Stimulated activated CD8-positive, alpha-beta memory T cell treated with anti-CD3 and anti-CD28 coated beads, Interleukin-15, amount 100 ng/mL, for 24 hours (primary cell): ENCODE data around the gene MACF1.
"Not testable (repeated sequence)": the region's sequence is repeated elsewhere in the genome, so short reads cannot be mapped to it uniquely, and the experiment has no call there.

Source experiments
- DNase-seq: peaks from one replicate; pipeline ENCODE4 v3.0.0-alpha.2; 2020; ENCODE audit warnings: low read depth

MACF1 gene

DNA sequence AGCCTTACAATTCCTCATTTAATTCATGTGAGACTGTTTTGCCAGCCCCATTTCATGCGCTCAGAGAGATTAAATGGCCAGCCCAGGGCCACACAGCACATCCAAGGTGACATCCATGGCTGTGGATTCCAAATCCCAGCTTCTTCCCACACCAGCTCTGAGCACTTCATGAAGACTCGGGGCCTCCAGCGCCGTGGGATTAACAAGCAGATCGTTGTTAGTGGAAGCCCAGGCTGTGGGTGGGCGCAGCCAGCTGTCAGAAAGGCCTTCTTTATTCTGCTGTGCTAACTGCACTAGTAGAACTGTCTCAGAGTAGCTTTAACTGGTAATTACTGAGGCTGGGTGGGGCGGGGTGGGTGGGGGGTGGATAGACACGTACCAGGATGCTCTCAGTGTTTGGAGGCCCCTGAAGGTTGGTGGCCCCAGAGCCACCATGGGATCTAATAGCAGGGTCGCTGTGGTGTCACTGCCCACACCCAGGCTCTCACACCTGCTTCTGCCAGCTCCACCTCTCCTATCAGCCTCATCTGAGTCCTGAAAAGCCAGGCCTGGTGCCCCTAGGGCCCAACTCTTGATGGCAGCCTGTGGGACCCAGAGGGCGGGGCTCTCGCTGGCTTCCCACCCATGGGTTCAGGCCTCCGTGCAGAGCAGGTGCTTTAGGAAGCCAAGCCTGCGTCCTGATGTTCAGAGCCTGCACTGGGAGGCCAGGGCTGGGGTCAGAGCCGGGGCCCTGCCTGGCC, 290.3 kb downstream of the MACF1 start:
- no peak for DNase-seq

DNA sequence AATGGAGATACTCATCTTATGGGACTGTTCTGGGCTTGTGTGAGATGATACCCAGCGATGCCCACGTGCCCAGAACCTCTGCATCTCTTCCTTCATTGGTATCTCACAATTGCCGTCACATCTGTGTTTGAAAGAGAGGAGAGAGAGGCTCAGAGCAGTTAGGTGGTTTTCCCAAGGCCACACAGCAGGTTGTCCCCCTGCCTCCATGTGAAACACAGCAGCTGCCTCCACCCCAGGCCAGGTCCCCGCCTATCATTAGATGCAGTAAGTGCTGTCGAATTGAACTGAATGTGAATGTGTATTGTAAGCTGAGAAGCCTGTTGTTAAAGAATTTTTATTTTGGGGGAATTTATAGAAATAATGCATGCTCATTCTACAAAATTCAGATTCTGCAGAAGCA, 292.0 kb downstream of the MACF1 start:
- DNase-seq, result not testable (repeated sequence)

DNA sequence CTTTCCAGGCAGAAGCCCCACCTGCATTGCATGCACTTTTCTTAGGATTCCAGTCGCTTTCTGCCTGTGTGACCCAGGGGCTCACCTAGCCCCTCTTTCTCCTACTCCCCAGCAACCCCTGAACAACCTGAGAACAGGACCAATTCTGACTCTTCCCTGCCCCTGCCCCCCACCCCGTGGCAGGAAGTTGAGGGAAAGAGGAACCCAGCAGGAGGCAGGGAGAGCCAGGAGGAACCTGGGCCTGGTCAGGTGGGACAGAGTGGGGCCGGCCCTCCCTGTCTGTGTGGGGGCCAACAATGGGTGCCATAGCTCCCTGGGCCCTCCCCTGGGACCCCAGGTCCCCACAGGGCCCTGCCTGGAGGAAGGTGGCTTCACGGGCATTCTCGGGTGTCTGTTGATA, 293.1 kb downstream of the MACF1 start:
- no peak for DNase-seq

DNA sequence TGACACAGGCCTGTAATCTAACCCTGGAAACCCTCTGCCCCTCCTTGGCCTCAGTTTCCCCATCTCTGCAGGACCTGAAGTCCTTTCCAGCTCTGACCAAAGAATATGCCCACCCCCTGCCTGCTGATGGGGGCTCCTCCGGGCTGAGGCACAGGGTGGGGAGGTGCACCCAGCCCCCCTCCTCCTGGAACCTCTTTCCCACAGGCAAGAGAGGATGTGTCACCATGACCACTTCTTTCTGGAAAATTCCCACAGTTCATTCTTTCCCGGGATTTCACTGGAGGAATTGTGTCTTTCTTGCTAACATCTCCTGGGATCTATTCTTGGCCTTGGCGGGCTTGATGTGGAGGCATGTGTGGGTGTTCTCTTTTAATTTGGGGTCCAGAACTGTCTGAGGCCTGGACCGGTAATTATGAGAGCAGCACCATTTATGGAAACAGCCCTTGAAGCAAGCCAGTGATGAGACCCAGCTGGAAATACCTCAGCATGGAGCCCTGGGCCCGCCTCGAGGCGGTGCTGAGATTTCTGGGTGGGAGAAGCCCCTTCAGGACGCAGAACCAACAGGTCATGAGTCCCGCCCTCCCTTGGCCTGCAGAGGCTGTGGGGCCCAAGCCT, 293.7 kb downstream of the MACF1 start:
- DNase-seq, result not testable (repeated sequence)

DNA sequence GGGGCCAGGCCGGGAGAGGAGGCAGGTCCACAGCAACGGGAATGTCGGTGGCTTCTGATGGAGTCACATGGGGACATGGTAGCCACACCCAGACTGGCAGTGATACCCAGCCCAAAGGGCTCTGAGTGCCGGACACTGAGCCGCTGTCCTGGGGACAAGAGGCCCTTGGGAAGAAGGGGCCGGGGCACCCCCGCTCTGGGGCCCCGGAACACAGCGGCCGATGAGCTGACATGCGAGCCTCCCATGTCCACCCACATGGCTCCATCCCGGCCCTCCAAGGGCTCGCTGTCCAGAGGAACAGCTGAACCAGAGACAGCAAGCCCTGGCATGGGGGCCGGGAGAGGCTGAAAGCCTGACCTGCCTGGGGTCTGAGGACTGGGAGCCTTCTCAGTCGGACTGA, 294.3 kb downstream of the MACF1 start:
- DNase-seq, result not testable (repeated sequence)

DNA sequence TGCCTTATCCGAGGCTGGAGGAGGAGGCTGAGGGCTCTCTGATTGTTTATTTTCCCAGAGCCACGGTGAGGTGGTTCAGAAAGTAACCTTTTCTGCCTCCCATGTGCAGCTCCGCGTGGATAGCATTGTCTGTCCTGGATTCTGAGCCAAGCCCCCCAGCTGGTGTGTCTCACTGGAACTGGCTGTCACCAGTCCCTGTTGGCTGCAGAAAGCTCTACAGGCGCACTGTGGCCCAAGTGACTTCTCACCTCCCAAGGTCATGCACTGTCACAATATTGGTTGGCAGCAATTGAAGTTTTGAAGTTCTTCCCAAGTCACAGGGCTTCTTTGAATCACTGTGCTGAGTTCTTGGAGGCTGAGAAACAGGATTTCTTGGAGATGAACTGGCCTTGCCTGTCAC, 295.2 kb downstream of the MACF1 start:
- no peak for DNase-seq

DNA sequence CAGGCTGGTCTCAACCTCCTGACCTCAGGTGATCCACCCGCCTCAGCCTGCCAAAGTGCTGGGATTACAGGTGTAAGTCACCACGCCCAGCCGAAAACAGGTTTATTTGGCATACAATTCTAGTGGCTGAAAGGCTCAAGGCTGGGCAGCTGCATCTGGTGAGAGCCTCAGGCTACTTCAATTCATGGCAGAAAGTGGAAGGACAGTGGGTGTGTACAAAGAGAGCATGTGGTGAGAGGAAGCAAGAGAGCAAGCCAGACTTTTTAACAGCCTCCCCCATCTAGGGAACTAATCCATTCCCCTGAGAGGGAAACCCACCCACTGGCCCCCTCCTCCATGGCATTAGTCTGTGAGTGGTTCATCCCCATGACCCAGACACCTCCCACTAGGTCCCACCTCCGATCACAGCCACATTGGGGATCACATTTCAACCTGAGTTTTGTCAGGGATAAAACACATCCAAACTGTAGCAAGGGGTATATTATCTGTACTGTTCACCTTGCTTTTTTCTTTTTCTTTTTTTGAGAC, 296.4 kb downstream of the MACF1 start:
- DNase-seq, result no peak

DNA sequence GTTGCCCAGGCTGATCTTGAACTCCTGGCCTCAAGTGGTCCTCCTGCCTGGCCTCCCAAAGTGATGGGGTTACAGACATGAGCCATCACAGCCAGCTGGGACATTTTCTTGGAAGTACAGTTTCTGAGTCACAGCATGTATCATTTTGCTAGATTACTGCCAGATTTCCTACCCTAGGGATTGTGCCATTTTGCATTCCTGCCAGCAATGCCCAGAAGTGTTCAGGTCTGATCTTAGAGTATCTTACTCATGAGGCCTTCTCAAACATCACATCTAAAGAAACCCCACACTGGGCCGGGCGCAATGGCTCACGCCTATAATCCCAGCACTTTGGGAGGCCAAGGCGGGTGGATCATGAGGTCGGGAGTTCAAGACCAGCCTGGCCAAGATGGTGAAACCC, 297.2 kb downstream of the MACF1 start:
- DNase-seq, result no peak

DNA sequence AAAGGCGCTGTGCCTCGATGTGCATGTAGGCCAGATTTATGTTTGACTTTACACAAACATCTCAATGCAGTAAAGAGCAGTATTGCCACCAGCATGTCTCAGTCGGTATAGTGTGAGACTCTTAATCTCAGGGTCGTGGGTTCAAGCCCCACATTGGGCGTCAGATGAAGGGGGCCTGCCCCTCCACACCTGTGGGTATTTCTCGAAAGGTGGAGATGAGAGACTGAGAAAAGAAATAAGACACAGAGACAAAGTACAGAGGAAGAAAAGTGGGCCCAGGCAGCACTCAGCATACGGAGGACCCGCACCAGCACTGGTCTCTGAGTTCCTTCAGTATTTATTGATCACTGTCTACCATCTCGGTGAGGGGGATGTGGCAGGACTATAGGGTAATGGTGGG, 299.9 kb downstream of the MACF1 start:
- DNase-seq, result not testable (repeated sequence)

DNA sequence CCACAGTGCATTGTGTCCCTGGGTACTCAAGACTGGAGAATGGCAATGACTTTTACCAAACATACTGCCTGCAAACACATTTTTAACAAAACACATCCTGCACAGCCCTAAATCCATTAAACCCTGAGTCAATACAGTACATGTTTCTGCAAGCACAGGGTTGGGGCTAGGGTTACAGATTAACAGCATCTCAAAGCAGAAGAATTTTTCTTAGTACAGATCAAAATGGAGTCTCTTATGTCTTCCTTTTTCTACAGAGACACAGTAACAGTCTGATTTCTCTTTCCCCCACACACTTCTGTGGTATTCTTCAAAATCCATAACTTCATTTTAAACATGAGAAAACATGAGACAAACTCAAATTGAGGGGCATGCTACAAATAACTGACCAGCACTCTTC, 300.8 kb downstream of the MACF1 start:
- no peak for DNase-seq

DNA sequence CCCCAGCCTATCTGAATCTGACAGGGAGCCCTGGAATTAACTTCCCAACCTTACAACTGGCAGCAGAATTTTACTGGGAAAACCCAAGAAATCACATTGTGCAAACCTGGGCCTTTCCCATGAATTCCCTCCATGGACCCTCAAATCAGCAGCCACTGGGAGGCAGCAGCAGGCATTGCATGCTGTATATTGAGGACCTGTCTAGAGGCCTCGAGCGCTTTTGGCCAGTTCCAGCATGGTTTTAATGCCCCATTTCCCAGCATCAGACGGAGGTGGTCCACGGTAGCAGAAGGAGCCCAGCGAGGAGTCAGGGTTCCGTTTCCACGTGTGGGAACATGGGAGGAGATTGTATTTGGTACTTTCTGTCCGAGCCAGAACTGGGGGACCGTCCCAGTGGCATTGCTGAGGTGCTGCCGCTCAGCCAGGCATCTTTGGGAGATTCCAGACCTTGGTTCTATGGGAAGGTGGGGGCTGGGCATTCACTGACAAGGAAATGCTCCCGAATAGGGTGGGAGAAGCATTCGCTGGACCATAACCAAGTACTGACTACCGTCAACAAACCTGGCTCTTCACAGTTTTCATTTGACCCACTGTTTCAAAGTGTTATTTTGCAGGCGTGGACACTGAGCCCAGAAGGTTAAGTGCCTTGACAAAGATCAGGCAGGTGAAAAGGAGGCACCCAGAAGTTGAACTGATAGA, 302.9 kb downstream of the MACF1 start:
- no peak for DNase-seq

DNA sequence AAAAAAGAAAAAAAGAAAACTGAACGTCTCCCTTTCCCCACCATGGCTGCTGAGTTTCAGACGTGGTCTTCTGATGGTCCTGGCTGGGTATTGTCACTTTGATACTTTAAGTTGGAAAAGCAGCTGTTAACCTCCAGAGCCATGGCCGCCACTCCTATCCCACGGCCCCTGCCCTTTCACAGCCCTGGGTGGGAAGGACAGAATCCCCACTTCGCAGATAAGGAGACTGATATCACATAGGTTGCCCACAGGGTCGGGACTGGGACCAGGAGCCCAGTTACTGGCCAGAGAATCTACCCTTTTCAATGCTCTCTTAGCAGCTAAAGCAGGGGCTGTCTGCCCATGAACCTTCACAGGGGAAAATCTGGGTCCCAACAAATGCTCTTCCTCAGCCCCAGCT, 303.8 kb downstream of the MACF1 start:
- no peak for DNase-seq

DNA sequence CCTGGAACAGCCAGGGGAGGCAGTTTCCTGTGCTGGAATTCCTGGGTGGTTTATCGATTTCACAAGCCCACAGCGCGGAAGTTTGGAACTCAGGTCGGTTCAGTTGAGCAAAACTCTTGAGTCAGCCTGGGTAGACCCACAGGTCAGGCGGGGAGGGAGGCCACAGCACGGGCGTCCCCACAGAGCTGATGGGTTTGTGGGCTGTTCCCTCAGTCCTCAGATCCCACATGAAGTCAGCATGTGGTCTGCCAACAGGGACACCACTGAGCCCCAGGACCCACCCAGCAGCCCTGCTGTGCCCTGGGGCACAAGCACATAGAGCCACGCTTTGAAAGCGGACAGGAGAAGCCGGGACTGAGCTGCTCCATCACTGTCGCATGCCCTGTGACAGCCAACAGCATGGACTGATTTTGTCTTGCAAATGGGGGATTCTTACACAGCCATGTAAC, 304.4 kb downstream of the MACF1 start:
- DNase-seq, result no peak

DNA sequence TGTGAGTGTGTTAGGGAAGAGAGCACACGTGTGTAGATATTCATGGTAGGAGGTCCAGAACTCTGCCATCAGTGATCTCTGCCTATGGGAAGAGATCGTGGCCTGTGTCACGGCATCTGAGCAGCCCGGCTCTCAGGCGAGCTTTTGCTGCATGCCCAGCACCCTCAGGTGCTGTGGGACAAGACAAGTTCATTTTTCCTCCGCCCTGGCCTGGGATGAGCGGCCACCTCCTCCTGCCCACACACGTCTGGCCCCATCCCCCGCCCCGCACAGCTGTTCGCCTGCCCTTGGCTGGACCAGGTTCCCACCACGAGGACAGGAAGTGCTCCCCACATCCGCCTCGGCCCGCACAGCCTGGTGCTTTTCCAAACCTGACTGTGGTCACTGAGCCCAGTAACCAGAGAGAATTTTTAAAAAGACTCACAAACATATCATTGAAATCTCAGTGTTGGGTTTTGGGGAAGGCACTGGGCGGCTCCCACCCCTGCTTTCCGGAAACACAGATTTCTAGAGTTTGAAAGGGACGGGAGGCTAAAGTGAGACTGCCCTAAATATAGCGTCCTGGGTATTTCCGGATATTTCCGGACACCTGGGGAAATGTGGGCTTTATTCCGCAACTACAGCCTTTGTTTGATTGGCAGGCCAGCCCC, 305.0 kb downstream of the MACF1 start:
- no peak for DNase-seq

DNA sequence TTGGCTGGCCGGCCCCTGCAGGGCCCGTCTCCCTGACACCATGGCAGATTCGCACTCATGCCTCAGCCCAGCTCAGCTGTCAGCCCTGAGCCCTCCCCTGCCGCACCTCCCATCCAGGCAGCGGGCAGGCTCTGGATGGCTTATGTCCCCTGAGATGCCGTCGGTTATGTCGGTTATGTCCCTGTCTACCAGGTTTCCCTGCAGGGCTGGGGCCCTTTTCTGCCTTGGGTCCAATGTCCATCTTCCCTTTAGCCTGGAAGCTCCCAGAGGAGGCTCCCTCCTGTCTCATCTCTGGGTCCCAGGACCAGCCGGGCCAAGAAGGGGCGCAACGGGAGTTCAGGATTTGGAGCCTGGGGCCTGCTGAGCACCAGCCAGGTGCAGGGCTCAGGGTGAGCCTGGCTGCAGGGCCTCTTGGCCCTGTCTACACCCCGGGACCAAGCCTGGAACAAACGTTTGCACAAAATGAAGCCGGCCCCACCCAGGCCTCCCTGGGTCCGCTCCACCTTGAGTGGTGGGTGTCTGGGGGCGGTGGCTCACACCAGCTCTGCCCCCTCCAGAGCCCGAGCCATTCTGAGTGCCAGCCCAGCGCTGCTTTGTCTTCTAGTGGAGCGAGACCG, 306.2 kb downstream of the MACF1 start:
- not testable (repeated sequence) for DNase-seq

DNA sequence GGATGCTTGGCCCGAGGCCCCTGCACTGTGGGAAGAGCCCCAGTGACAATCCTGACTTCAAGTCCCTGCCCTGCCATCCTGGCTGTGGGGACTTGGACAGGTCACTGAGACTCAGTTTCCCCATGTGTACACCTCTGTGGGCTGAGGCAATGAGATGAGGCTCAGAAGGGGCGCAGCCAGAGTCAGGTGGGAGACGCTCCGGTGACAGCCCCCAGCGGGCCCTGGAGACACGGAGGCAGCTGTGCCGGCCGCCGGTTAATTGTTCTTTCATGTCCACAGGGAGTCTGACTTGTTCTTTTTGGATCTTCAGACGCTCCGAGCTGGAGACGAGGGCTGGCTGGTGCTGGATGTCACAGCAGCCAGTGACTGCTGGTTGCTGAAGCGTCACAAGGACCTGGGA, 307.0 kb downstream of the MACF1 start:
- not testable (repeated sequence) for DNase-seq

DNA sequence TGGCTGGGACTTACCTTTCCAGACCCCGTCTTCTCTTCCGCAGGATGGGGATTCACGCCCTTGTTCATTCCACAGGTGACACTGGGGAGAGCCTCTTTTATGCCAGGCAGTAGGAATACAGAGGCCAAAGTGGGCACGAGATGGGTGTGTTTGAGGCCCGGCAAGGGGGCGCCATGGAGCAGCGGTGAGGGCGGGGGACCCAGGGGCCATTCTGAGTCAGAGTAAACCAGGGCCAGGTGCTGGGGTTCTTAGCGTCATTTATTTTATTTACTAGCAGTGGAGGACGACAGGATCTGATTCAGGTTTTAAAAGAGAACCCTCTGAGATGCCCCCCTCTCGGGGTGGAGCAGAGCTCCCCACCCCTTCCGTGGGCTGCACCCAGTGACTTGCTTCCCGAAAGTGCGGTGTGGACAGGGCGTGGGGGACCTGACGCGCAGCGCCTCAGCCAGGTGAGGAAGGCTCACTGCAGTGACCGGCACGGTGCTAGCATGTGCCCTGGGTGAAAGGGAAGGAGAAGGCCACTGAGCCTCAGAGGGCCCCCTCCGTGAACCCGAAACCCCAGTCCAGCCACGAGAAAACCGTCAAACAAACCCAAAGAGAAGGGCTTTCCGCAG, 307.8 kb downstream of the MACF1 start:
- DNase-seq, result not testable (repeated sequence)

DNA sequence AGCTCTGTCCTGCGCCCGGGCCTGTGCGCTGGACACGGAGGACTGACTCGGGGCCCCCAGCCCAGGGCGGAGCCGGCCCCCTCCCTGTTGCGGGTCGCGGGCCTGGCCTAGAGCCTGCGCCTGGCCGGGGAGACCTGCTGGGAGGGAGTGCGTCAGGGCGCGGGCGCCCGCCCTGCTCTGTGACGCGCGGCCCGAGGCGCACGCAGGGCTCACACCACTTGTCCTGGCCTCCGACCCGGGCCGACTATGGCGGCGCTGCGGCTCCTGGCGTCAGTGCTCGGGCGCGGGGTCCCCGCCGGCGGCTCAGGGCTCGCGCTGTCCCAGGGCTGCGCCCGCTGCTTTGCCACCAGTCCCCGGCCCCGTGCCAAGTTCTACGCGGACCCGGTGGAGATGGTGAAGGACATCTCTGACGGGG, 310.2 kb downstream of the MACF1 start:
- DNase-seq, result not testable (repeated sequence)

DNA sequence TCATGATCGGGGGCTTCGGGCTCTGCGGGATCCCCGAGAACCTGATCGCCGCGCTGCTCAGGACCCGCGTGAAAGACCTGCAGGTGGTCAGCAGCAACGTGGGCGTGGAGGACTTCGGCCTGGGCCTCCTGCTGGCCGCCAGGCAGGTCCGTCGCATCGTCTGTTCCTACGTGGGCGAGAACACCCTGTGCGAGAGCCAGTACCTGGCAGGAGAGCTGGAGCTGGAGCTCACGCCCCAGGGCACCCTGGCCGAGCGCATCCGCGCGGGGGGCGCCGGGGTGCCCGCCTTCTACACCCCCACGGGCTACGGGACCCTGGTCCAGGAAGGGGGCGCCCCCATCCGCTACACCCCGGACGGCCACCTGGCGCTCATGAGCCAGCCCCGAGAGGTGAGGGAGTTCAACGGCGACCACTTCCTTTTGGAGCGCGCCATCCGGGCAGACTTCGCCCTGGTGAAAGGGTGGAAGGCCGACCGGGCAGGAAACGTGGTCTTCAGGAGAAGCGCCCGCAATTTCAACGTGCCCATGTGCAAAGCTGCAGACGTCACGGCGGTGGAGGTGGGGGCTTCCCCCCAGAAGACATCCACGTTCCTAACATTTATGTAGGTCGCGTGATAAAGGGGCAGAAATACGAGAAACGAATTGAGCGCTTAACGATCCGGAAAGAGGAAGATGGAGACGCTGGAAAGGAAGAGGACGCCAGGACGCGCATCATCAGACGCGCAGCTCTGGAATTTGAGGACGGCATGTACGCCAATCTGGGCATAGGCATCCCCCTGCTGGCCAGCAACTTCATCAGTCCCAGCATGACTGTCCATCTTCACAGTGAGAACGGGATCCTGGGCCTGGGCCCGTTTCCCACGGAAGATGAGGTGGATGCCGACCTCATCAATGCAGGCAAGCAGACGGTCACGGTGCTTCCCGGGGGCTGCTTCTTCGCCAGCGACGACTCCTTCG, 310.9 kb downstream of the MACF1 start:
- not testable (repeated sequence) for DNase-seq

DNA sequence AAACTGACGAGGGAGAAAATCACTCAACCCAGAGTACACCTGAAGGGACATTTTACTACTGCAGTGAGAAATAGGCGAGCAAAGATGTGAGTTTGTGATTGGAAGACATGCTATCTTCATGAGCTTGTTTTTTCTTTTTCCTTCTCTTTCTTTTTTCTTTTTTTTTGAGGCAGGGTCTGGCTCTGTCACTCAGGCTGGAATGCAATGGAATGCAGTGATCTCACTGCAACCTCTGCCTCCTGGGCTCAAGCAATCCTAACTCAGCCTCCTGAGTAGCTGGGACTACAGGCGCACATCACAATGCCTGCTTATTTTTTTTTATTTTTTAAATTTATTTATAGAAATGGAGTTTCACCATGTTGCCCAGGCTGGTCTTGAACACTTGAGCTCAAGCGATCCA, 312.3 kb downstream of the MACF1 start:
- DNase-seq, result not testable (repeated sequence)
